ENCODE data around the gene GRIK5.

Gene GRIK5

DNA sequence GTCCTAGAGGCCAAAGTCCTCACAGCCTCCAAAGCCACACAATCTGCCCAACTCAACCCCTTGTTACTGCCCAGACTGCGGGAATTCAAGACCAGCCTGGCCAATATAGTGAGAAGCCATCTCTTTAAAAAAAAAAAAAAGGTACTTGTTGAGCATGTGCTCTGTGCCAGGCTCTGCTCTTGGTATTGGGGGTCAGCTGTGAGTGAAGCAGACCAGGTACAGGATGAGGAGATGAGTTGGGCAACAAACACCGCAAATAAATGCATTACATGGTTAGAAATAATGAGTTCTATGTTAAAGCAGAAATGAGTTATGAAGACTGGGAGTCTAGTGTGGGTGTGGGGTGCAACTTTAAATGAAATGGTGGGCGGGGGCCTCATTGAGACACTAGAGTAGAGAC, 9.9 kb downstream of the GRIK5 start:
- H3K4me3 ChIP-seq (ENCODE audit: low read depth, low read length, poor library complexity, severe bottlenecking) = no peak overlapping the region
- H3K36me3 ChIP-seq (ENCODE audit: insufficient read depth, low read length) = no peaks in the 10 kb centered on the region
- H3K79me2 ChIP-seq (ENCODE audit: insufficient read depth, low read length) = no peaks in the 10 kb centered on the region
- H3K4me1 ChIP-seq (ENCODE audit: insufficient read depth, low read length, severe bottlenecking) = no peaks in the 10 kb centered on the region
- no peaks in the 10 kb centered on the region for H3K9me3 ChIP-seq (ENCODE audit: low read length)
- no peak overlapping the region for H3K4me2 ChIP-seq (ENCODE audit: low read length)
- H4K20me1 ChIP-seq (ENCODE audit: insufficient read depth, low read length) = no peaks in the 10 kb centered on the region
- H2AFZ ChIP-seq (ENCODE audit: low read length) = no peak overlapping the region
- no peaks in the 10 kb centered on the region for H3K9me2 ChIP-seq (ENCODE audit: low read depth, low read length)
- TF ChIP-seq, protein P1, sequence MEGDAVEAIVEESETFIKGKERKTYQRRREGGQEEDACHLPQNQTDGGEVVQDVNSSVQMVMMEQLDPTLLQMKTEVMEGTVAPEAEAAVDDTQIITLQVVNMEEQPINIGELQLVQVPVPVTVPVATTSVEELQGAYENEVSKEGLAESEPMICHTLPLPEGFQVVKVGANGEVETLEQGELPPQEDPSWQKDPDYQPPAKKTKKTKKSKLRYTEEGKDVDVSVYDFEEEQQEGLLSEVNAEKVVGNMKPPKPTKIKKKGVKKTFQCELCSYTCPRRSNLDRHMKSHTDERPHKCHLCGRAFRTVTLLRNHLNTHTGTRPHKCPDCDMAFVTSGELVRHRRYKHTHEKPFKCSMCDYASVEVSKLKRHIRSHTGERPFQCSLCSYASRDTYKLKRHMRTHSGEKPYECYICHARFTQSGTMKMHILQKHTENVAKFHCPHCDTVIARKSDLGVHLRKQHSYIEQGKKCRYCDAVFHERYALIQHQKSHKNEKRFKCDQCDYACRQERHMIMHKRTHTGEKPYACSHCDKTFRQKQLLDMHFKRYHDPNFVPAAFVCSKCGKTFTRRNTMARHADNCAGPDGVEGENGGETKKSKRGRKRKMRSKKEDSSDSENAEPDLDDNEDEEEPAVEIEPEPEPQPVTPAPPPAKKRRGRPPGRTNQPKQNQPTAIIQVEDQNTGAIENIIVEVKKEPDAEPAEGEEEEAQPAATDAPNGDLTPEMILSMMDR (IDR thresholded peaks at IDR 0.05; ENCODE audit: low read length) = no peak
- TF ChIP-seq EZH2 (IDR thresholded peaks at IDR 0.05; ENCODE audit: borderline replicate concordance, low read length) = no peak
- no peak overlapping the region for H3K27ac ChIP-seq (ENCODE audit: low read depth, low read length, poor library complexity, severe bottlenecking)
- H3K27me3 ChIP-seq (ENCODE audit: insufficient read depth, low read length) = 0 out of 2 replicates have a peak, but pooled peaks cover 2% of the 10 kb centered on the region
- H3K9ac ChIP-seq (ENCODE audit: low read length) = no peak overlapping the region
- H3F3A ChIP-seq (ENCODE audit: insufficient read depth, low read length) = no peaks in the 10 kb centered on the region

DNA sequence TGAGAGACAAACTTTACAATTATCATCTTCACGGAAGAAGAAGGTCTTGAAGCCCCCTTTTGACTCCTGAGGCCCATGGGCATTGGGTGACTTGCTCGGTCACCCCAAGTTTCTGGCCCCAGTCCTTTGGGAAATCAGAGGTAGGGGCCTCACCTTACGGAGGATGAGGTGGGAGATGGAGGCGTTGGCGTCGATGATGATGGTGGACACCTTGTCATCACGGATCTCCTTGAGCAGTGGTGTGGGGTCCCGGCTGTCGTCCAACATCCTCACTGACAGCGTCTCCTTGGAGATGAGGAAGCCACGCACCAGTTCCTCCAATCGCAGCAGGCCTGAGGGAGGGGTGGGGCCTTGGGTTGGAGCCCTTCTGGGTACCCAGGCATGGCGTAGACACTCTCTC, 10.8 kb downstream of the GRIK5 start:
- H3K9me3 ChIP-seq (ENCODE audit: low read length) = no peaks in the 10 kb centered on the region
- H3K9me2 ChIP-seq (ENCODE audit: low read depth, low read length) = no peaks in the 10 kb centered on the region
- no peaks in the 10 kb centered on the region for H3K36me3 ChIP-seq (ENCODE audit: insufficient read depth, low read length)
- H3K4me2 ChIP-seq (ENCODE audit: low read length) = no peak overlapping the region
- no peaks in the 10 kb centered on the region for H4K20me1 ChIP-seq (ENCODE audit: insufficient read depth, low read length)
- no peaks in the 10 kb centered on the region for H3F3A ChIP-seq (ENCODE audit: insufficient read depth, low read length)
- no peak overlapping the region for H3K4me3 ChIP-seq (ENCODE audit: low read depth, low read length, poor library complexity, severe bottlenecking)
- no peak overlapping the region for H3K27ac ChIP-seq (ENCODE audit: low read depth, low read length, poor library complexity, severe bottlenecking)
- H3K9ac ChIP-seq (ENCODE audit: low read length) = no peak overlapping the region
- no peaks in the 10 kb centered on the region for H3K4me1 ChIP-seq (ENCODE audit: insufficient read depth, low read length, severe bottlenecking)
- TF ChIP-seq EZH2 (IDR thresholded peaks at IDR 0.05; ENCODE audit: borderline replicate concordance, low read length) = no peak
- TF ChIP-seq, protein P1 (IDR thresholded peaks at IDR 0.05; ENCODE audit: low read length) = no peak
- peaks cover 8% of the 10 kb centered on the region; the same call in 1 of the 2 replicates for H3K27me3 ChIP-seq (ENCODE audit: insufficient read depth, low read length)
- H2AFZ ChIP-seq (ENCODE audit: low read length) = no peak overlapping the region
- no peaks in the 10 kb centered on the region for H3K79me2 ChIP-seq (ENCODE audit: insufficient read depth, low read length)

DNA sequence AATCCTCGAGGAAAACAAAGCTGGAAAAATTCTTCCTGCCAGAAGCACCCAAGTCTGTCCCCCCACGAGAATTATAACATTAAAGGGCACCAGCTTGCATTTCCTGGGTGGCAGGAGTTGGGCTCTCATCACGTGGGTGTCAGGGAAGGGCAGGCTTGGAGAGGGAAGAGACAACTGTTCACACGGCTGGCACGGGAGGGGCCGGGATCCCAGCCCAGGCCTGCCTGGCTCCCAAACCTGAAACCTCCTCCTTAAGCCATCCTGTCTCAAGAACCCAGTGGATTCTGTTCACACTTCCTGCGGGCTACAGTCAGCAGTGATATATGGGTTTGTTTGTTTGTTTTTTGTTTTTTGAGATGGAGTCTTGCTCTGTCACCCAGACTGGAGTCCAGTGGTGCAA, 12.2 kb downstream of the GRIK5 start:
- Histone ChIP-seq H3K9ac (ENCODE audit: low read length) (no peak overlapping the region), H3F3A (ENCODE audit: insufficient read depth, low read length) (no peaks in the 10 kb centered on the region), H3K27me3 (ENCODE audit: insufficient read depth, low read length) (peaks cover 8% of the 10 kb centered on the region; the same call in 1 of the 2 replicates), H4K20me1 (ENCODE audit: insufficient read depth, low read length) (no peaks in the 10 kb centered on the region), H3K9me2 (ENCODE audit: low read depth, low read length) (no peaks in the 10 kb centered on the region), H3K4me1 (ENCODE audit: insufficient read depth, low read length, severe bottlenecking) (no peaks in the 10 kb centered on the region), H3K4me2 (ENCODE audit: low read length) (no peak overlapping the region), H3K4me3 (ENCODE audit: low read depth, low read length, poor library complexity, severe bottlenecking) (no peak overlapping the region), H3K9me3 (ENCODE audit: low read length) (no peaks in the 10 kb centered on the region), H3K27ac (ENCODE audit: low read depth, low read length, poor library complexity, severe bottlenecking) (no peak overlapping the region), H3K36me3 (ENCODE audit: insufficient read depth, low read length) (no peaks in the 10 kb centered on the region), H2AFZ (ENCODE audit: low read length) (no peak overlapping the region), H3K79me2 (ENCODE audit: insufficient read depth, low read length) (no peaks in the 10 kb centered on the region)
- no peak for TF ChIP-seq EZH2 (IDR thresholded peaks at IDR 0.05; ENCODE audit: borderline replicate concordance, low read length)

DNA sequence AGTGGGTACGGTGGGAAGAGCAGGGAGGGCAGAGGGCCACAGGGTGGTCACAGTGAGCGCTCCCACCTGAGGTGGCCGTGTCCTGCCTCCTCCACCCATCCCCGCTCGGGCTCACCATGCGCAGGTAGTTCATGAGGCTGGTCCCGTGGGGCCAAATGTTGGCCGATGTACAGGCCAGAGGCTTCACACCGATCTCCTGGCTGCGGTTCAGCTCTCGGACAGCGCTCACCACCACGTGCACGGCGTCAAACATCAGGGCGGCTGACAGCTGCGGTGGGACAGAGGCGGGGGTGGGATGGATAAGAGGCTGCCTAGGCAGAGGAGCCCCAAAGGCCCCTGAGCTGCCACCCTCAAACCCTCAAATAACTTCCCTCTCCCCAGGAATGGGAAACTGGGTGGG, 15.8 kb downstream of the GRIK5 start:
- no peak overlapping the region for H3K4me2 ChIP-seq (ENCODE audit: low read length)
- peaks cover 8% of the 10 kb centered on the region; the same call in 1 of the 2 replicates for H3K27me3 ChIP-seq (ENCODE audit: insufficient read depth, low read length)
- H3K9me3 ChIP-seq (ENCODE audit: low read length) = no peaks in the 10 kb centered on the region
- no peaks in the 10 kb centered on the region for H3K36me3 ChIP-seq (ENCODE audit: insufficient read depth, low read length)
- H3K9ac ChIP-seq (ENCODE audit: low read length) = no peak overlapping the region
- H3K9me2 ChIP-seq (ENCODE audit: low read depth, low read length) = no peaks in the 10 kb centered on the region
- peaks cover 3% of the 10 kb centered on the region for H3K4me1 ChIP-seq (ENCODE audit: insufficient read depth, low read length, severe bottlenecking)
- no peaks in the 10 kb centered on the region for H3K79me2 ChIP-seq (ENCODE audit: insufficient read depth, low read length)
- no peak for TF ChIP-seq EZH2 (IDR thresholded peaks at IDR 0.05; ENCODE audit: borderline replicate concordance, low read length)
- H3K27ac ChIP-seq (ENCODE audit: low read depth, low read length, poor library complexity, severe bottlenecking) = no peak overlapping the region
- H3F3A ChIP-seq (ENCODE audit: insufficient read depth, low read length) = no peaks in the 10 kb centered on the region
- no peak overlapping the region for H2AFZ ChIP-seq (ENCODE audit: low read length)
- no peak overlapping the region for H3K4me3 ChIP-seq (ENCODE audit: low read depth, low read length, poor library complexity, severe bottlenecking)
- H4K20me1 ChIP-seq (ENCODE audit: insufficient read depth, low read length) = no peaks in the 10 kb centered on the region

All from OCI-LY1 (cell line).